ENCODE measurements around the gene DUSP16.
"Not testable (repeated sequence)": the region's sequence is repeated elsewhere in the genome, so short reads cannot be mapped to it uniquely, and the experiment has no call there.

Gene DUSP16

GRCh38 chr12:12488823-12489550 is 73.7 kb downstream of the DUSP16 start:
- DNase-seq: no peak

- no peak for DNase-seq
Measured at GRCh38 chr12:12488296-12488695, 74.4 kb downstream of the DUSP16 start.

- DNase-seq: no peak
Measured at GRCh38 chr12:12487490-12487889, 75.2 kb downstream of the DUSP16 start.

GRCh38 chr12:12486661-12487240 is 75.9 kb downstream of the DUSP16 start:
- DNase-seq: no peak

- DNase-seq: no peak
Measured at GRCh38 chr12:12483438-12483837, 79.2 kb downstream of the DUSP16 start.

- no peak for DNase-seq
Measured at GRCh38 chr12:12482959-12483358, 79.7 kb downstream of the DUSP16 start.

GRCh38 chr12:12482150-12482761 is 80.4 kb downstream of the DUSP16 start:
- no peak for DNase-seq

- DNase-seq: no peak
Measured at GRCh38 chr12:12481631-12482030, 81.0 kb downstream of the DUSP16 start.

GRCh38 chr12:12480074-12480473 is 82.6 kb downstream of the DUSP16 start:
- no peak for DNase-seq

- no peak for DNase-seq
Measured at GRCh38 chr12:12477532-12477890, 85.2 kb downstream of the DUSP16 start.

- no peak for DNase-seq
Measured at GRCh38 chr12:12476857-12477531, 85.7 kb downstream of the DUSP16 start.

GRCh38 chr12:12474931-12475795 is 87.5 kb downstream of the DUSP16 start:
- DNase-seq: no peak

GRCh38 chr12:12474471-12474928 is 88.2 kb downstream of the DUSP16 start:
- no peak for DNase-seq

- DNase-seq: no peak
Measured at GRCh38 chr12:12473223-12473622, 89.4 kb downstream of the DUSP16 start.

GRCh38 chr12:12471982-12472961 is 90.4 kb downstream of the DUSP16 start:
- DNase-seq: not testable (repeated sequence)

- no peak for DNase-seq
Measured at GRCh38 chr12:12470751-12471306, 91.8 kb downstream of the DUSP16 start.

- DNase-seq: no peak
Measured at GRCh38 chr12:12469386-12469785, 93.3 kb downstream of the DUSP16 start.

- DNase-seq: no peak
Measured at GRCh38 chr12:12468575-12468974, 94.1 kb downstream of the DUSP16 start.

- no peak for DNase-seq
Measured at GRCh38 chr12:12467688-12468261, 94.9 kb downstream of the DUSP16 start.

- no peak for DNase-seq
Measured at GRCh38 chr12:12467264-12467663, 95.4 kb downstream of the DUSP16 start.

GRCh38 chr12:12466157-12466556 is 96.5 kb downstream of the DUSP16 start:
- no peak for DNase-seq
